ENCODE results near the gene HS6ST2. TPM values are rescaled to one million over a fixed set of nuclear protein-coding genes. Genes with fewer than 3 reads are reported as not detected.

HS6ST2 gene
- total RNA-seq, 2 donors from 2014 or later: 0.12 to 0.19 TPM

GRCh38 chrX:132615391-132616131 is 342.9 kb downstream of the HS6ST2 start:
- H3K36me3 Mint-ChIP-seq (ENCODE audit: insufficient read depth in 2 of 2): no peaks in the 10 kb centered on the region
- ATAC-seq (replicated peaks in 1 of 2) (peak; percentile 69 to 76), DNase-seq (peak; percentile 46 to 48)
- peaks cover 57% of the 10 kb centered on the region for H3K27me3 Mint-ChIP-seq (ENCODE audit: low read depth)
- no peaks in the 10 kb centered on the region for H3K9me3 Mint-ChIP-seq
- H3K27ac Mint-ChIP-seq: no peak overlapping the region
- no peaks in the 10 kb centered on the region for H3K4me1 Mint-ChIP-seq (ENCODE audit: low read depth)
- H3K4me3 Mint-ChIP-seq: no peak overlapping the region

- Mint-ChIP-seq H3K4me3 (no peak overlapping the region), H3K9me3 (no peaks in the 10 kb centered on the region), H3K36me3 (ENCODE audit: insufficient read depth in 2 of 2) (no peaks in the 10 kb centered on the region), H3K4me1 (ENCODE audit: low read depth) (no peaks in the 10 kb centered on the region), H3K27ac (no peak overlapping the region), H3K27me3 (ENCODE audit: low read depth) (peaks cover 54% of the 10 kb centered on the region)
- ATAC-seq (replicated peaks in 1 of 2) (no peak), DNase-seq (no peak)
These were observed 344.1 kb downstream of the HS6ST2 start for GRCh38 chrX:132614297-132614696.

- Mint-ChIP-seq H3K4me3 (no peak overlapping the region), H3K4me1 (ENCODE audit: low read depth) (no peaks in the 10 kb centered on the region), H3K27me3 (ENCODE audit: low read depth) (peaks cover 55% of the 10 kb centered on the region), H3K36me3 (ENCODE audit: insufficient read depth in 2 of 2) (no peaks in the 10 kb centered on the region), H3K9me3 (no peaks in the 10 kb centered on the region), H3K27ac (no peak overlapping the region)
- DNase-seq: no peak
- ATAC-seq (replicated peaks in 1 of 2): peak in 1 of 2 donors; percentile 25
These were observed 344.6 kb downstream of the HS6ST2 start for GRCh38 chrX:132613801-132614200.

- peaks cover 52% of the 10 kb centered on the region for H3K27me3 Mint-ChIP-seq (ENCODE audit: low read depth)
- H3K4me3 Mint-ChIP-seq: no peak overlapping the region
- H3K36me3 Mint-ChIP-seq (ENCODE audit: insufficient read depth in 2 of 2): no peaks in the 10 kb centered on the region
- peak; percentile 35 to 42 for DNase-seq
- ATAC-seq (replicated peaks in 1 of 2): peak; percentile 65
- H3K9me3 Mint-ChIP-seq: no peaks in the 10 kb centered on the region
- H3K4me1 Mint-ChIP-seq (ENCODE audit: low read depth): no peaks in the 10 kb centered on the region
- H3K27ac Mint-ChIP-seq: no peak overlapping the region
These were observed 345.4 kb downstream of the HS6ST2 start for GRCh38 chrX:132612821-132613564.

- H3K4me3 Mint-ChIP-seq: no peak overlapping the region
- no peaks in the 10 kb centered on the region for H3K36me3 Mint-ChIP-seq (ENCODE audit: insufficient read depth in 2 of 2)
- no peak overlapping the region for H3K27ac Mint-ChIP-seq
- no peaks in the 10 kb centered on the region for H3K4me1 Mint-ChIP-seq (ENCODE audit: low read depth)
- ATAC-seq (replicated peaks in 1 of 2) (no peak), DNase-seq (no peak)
- no peaks in the 10 kb centered on the region for H3K9me3 Mint-ChIP-seq
- peaks cover 36% of the 10 kb centered on the region for H3K27me3 Mint-ChIP-seq (ENCODE audit: low read depth)
These were observed 347.9 kb downstream of the HS6ST2 start for GRCh38 chrX:132610536-132610935.

GRCh38 chrX:132609362-132609848 is 349.0 kb downstream of the HS6ST2 start:
- H3K27ac Mint-ChIP-seq: no peak overlapping the region
- no peak for DNase-seq
- ATAC-seq (replicated peaks in 1 of 2): no peak
- H3K4me3 Mint-ChIP-seq: no peak overlapping the region
- no peaks in the 10 kb centered on the region for H3K4me1 Mint-ChIP-seq (ENCODE audit: low read depth)
- peaks cover 41% of the 10 kb centered on the region for H3K27me3 Mint-ChIP-seq (ENCODE audit: low read depth)
- no peaks in the 10 kb centered on the region for H3K36me3 Mint-ChIP-seq (ENCODE audit: insufficient read depth in 2 of 2)
- no peaks in the 10 kb centered on the region for H3K9me3 Mint-ChIP-seq

- Mint-ChIP-seq H3K9me3 (no peaks in the 10 kb centered on the region), H3K4me1 (ENCODE audit: low read depth) (no peaks in the 10 kb centered on the region), H3K27me3 (ENCODE audit: low read depth) (peaks cover 42% of the 10 kb centered on the region), H3K27ac (no peak overlapping the region), H3K4me3 (no peak overlapping the region), H3K36me3 (ENCODE audit: insufficient read depth in 2 of 2) (no peaks in the 10 kb centered on the region)
- no peak for ATAC-seq (replicated peaks in 1 of 2)
- DNase-seq: no peak
These were observed 354.6 kb downstream of the HS6ST2 start for GRCh38 chrX:132603700-132604286.

GRCh38 chrX:132602701-132603100 is 355.7 kb downstream of the HS6ST2 start:
- DNase-seq (no peak), ATAC-seq (replicated peaks in 1 of 2) (no peak)
- Mint-ChIP-seq H3K27ac (no peak overlapping the region), H3K9me3 (no peaks in the 10 kb centered on the region), H3K4me3 (no peak overlapping the region), H3K36me3 (ENCODE audit: insufficient read depth in 2 of 2) (no peaks in the 10 kb centered on the region), H3K4me1 (ENCODE audit: low read depth) (no peaks in the 10 kb centered on the region), H3K27me3 (ENCODE audit: low read depth) (peaks cover 44% of the 10 kb centered on the region)

GRCh38 chrX:132594999-132595398 is 363.4 kb downstream of the HS6ST2 start:
- no peak overlapping the region for H3K27ac Mint-ChIP-seq
- no peaks in the 10 kb centered on the region for H3K4me1 Mint-ChIP-seq (ENCODE audit: low read depth)
- H3K36me3 Mint-ChIP-seq (ENCODE audit: insufficient read depth in 2 of 2): no peaks in the 10 kb centered on the region
- ATAC-seq (replicated peaks in 1 of 2): no peak
- no peaks in the 10 kb centered on the region for H3K9me3 Mint-ChIP-seq
- DNase-seq: no peak
- peaks cover 32% of the 10 kb centered on the region for H3K27me3 Mint-ChIP-seq (ENCODE audit: low read depth)
- no peak overlapping the region for H3K4me3 Mint-ChIP-seq

GRCh38 chrX:132594129-132594528 is 364.3 kb downstream of the HS6ST2 start:
- no peak for ATAC-seq (replicated peaks in 1 of 2)

GRCh38 chrX:132592880-132593279 is 365.5 kb downstream of the HS6ST2 start:
- no peak overlapping the region for H3K4me3 Mint-ChIP-seq
- no peak for DNase-seq
- peaks cover 49% of the 10 kb centered on the region for H3K27me3 Mint-ChIP-seq (ENCODE audit: low read depth)
- ATAC-seq (replicated peaks in 1 of 2): no peak
- no peaks in the 10 kb centered on the region for H3K4me1 Mint-ChIP-seq (ENCODE audit: low read depth)
- H3K9me3 Mint-ChIP-seq: no peaks in the 10 kb centered on the region
- H3K27ac Mint-ChIP-seq: no peak overlapping the region
- no peaks in the 10 kb centered on the region for H3K36me3 Mint-ChIP-seq (ENCODE audit: insufficient read depth in 2 of 2)

More at GRCh38 chrX:132594129-132594528, 364.3 kb downstream of the HS6ST2 start:
- no peak for DNase-seq
- Mint-ChIP-seq H3K36me3 (ENCODE audit: insufficient read depth in 2 of 2) (no peaks in the 10 kb centered on the region), H3K4me1 (ENCODE audit: low read depth) (no peaks in the 10 kb centered on the region), H3K4me3 (no peak overlapping the region), H3K27ac (no peak overlapping the region), H3K27me3 (ENCODE audit: low read depth) (peaks cover 41% of the 10 kb centered on the region), H3K9me3 (no peaks in the 10 kb centered on the region)

- ATAC-seq (replicated peaks in 1 of 2): no peak
These were observed 366.6 kb downstream of the HS6ST2 start for GRCh38 chrX:132591719-132592275.

More at GRCh38 chrX:132591719-132592275, 366.6 kb downstream of the HS6ST2 start:
- DNase-seq: no peak
- Mint-ChIP-seq H3K36me3 (ENCODE audit: insufficient read depth in 2 of 2) (no peaks in the 10 kb centered on the region), H3K27ac (no peak overlapping the region), H3K9me3 (no peaks in the 10 kb centered on the region), H3K4me1 (ENCODE audit: low read depth) (no peaks in the 10 kb centered on the region), H3K4me3 (no peak overlapping the region), H3K27me3 (ENCODE audit: low read depth) (peaks cover 48% of the 10 kb centered on the region)
